ENCODE data around the gene SH2D5.
"Not testable (repeated sequence)": the region's sequence is repeated elsewhere in the genome, so short reads cannot be mapped to it uniquely, and the experiment has no call there.

The SH2D5 gene

GRCh38 chr1:20696397-20697333 lies 35.8 kb downstream of the SH2D5 start:
- peak; percentile 42 to 46 for DNase-seq (ENCODE audit: low read depth in 1 of 2, low spot score in 1 of 2)

GRCh38 chr1:20695515-20695914 lies 37.0 kb downstream of the SH2D5 start:
- no peak for DNase-seq (ENCODE audit: low read depth in 1 of 2, low spot score in 1 of 2)

GRCh38 chr1:20693623-20694022 lies 38.9 kb downstream of the SH2D5 start:
- no peak for DNase-seq (ENCODE audit: low read depth in 1 of 2, low spot score in 1 of 2)

- no peak for DNase-seq (ENCODE audit: low read depth in 1 of 2, low spot score in 1 of 2)
These were observed 40.6 kb downstream of the SH2D5 start for GRCh38 chr1:20691872-20692271.

DNA sequence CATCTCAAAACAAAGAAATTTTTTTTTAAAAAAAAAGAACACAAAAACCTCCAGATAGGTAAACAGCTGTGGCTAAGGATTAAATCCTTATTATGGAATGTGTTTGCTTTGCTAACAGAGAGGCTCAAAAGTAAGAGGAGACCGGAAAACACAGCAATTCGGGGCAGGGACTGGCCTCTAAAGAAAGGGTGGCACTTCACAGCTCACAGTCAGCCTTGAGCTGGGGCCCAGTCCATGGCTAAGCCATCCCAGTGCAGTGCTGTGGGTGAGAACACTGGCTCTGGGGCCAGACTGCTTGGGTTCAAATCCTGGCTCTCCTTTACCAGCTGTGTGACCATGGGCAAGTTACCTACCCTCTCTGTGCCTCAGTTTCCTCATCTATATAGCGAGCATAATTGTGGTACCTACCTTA lies 42.9 kb downstream of the SH2D5 start:
- DNase-seq (ENCODE audit: low read depth in 1 of 2, low spot score in 1 of 2), result no peak

GRCh38 chr1:20686883-20687725 lies 45.4 kb downstream of the SH2D5 start:
- no peak for DNase-seq (ENCODE audit: low read depth in 1 of 2, low spot score in 1 of 2)

- no peak for DNase-seq (ENCODE audit: low read depth in 1 of 2, low spot score in 1 of 2)
These were observed 46.8 kb downstream of the SH2D5 start for GRCh38 chr1:20685741-20686140.

DNA sequence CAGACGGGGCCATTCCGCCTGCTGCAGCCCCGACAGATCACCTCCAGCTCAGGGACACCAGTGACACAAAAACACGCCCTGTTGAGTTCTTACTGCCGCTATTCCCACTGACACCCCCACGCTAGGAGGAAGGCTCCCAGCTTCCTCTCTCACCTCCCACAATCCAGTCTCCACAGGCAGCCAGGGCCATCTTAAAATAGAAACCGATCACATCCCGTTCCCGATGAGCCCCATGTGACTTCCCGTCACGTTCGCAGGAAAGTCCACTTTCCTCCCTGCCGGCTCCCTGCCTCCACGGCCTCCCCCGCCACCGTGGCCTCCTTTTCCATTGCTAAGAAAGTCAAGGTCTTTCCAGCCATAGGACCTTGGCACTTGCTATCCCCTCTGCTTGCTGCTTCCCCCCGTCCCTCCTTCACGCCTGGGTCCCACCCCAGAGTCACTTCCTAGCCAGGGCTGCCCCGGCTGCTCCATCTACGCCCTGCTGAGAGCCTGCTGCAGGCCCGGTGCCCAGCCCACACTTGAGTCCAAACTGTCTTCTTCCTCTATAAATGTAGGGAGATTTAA lies 47.3 kb downstream of the SH2D5 start:
- no peak for DNase-seq (ENCODE audit: low read depth in 1 of 2, low spot score in 1 of 2)

- DNase-seq (ENCODE audit: low read depth in 1 of 2, low spot score in 1 of 2), result no peak
These were observed 47.9 kb downstream of the SH2D5 start for GRCh38 chr1:20684651-20685050.

- DNase-seq (ENCODE audit: low read depth in 1 of 2, low spot score in 1 of 2), result no peak
These were observed 48.4 kb downstream of the SH2D5 start for GRCh38 chr1:20684050-20684620.

DNA sequence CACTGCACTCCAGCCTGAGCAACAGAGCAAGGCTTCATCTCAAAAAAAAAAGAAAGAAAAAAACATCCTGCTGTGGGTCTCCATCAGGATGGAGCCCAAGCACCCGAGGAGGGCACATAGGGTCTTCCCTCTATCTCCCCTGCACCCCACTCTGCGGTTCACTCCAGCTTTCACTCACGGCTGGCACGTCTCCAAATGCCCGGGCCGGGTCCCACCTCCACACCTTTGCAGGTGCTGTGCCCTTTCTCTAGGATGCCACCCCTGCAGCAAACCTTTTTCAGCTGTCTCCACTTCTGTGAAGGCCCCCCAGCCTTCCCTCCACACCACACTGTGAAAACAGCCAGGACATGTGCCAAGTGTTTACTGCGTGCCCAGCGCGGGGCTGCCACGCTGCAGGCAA lies 48.9 kb downstream of the SH2D5 start:
- DNase-seq (ENCODE audit: low read depth in 1 of 2, low spot score in 1 of 2), result no peak

DNA sequence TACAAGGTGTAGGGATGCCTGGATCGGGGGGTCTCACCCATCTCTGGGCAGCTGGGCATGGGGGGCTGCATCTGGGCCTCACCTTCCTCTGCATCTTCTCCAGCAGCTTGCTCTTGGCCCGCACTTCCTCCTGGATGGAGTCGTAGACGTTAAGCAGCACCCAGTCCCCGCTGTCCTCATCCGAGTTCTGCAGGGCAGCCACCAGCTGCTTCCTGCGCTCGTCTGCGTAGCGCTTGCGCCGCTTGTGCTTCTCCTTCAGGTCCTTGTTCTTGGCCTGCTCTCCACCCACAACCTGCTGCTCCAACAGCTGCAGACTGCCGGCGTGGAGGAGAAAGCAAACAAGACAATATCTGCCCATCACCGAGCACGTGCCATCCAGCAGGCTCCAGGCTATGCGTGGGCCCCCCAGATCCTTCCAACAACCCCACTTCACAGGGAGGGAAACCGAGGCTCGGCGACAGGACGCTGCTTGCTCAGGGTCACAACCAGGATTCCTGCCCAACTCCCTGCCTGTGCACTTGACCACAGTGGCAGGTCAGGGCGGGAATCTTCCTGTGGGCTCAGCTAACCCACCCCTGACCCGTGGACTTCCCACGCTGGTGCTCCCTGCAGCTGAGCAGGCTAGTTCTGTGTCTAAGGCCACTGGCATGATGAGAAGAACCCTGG lies 49.8 kb downstream of the SH2D5 start:
- DNase-seq (ENCODE audit: low read depth in 1 of 2, low spot score in 1 of 2), result no peak

DNA sequence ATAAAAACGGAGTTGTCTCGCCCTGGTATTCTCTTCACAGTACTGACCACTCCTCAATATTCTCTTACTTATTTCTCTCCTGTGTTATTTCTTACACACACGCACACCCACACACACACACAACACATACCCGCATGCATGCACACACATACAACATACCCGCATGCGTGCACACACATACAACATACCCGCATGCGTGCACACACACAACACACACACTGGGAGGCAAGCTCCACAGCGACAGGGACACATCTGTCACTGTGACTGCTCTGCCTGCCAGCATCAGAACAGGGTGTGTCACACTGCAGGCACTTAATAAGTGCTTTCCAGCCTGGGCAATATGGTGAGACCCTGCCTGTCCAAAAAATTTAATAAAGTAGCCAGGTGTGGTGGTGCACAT lies 50.5 kb downstream of the SH2D5 start:
- no peak for DNase-seq (ENCODE audit: low read depth in 1 of 2, low spot score in 1 of 2)

DNA sequence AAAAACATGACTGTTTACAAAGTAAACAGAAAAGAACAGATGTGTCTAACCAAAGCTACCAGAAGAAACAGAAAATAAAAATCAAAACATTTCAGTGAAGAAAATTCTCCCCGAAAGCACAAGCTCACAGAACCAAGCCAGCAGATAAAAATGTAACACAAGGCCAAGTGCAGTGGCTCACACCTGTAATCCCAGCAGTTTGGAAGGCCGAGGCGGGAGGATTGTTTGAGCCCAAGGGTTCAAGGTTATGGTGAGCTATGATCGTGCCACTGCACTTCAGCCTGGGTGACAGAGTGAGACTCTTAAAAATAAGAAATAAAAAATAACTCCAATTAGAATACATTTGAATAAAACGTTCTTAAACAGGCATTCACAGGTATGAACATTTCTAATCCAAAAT lies 52.2 kb downstream of the SH2D5 start:
- no peak for DNase-seq (ENCODE audit: low read depth in 1 of 2, low spot score in 1 of 2)

- DNase-seq (ENCODE audit: low read depth in 1 of 2, low spot score in 1 of 2), result no peak
These were observed 53.9 kb downstream of the SH2D5 start for GRCh38 chr1:20678599-20678998.

DNA sequence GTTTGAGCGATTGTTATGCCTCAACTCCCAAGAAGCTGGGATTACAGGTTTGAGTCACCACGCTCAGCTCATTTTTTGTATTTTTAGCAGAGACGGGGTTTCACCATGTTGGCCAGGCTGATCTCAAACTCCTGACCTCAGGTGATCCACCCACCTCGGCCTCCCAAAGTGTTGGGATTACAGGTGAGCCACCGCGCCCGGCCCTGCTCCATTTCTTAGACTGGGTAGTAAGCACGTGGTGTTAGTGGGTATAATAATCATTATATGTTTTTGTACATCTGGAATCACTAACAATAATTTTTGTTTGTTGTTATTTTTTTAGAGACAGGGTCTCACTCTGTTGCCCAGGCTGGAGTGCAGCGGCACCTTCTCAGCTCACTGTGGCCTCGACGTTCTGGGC lies 58.9 kb downstream of the SH2D5 start:
- not testable (repeated sequence) for DNase-seq (ENCODE audit: low read depth in 1 of 2, low spot score in 1 of 2)

DNA sequence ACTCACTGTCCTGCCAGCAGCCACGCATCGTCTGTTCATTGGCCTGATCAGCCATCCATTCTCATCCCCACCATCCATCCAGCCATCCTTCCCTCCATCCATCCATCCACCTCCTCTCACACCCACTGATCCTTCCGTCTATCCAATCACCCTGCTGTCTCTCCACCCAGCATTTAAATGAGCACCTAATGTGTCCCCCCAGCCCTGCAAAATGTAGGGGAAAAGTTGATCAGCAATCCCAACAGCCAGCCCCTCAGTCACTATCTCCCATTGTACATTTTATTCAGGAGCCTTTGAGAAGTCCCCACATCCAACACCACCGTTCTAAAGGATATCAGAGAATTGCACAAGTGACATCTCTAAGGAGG lies 60.3 kb downstream of the SH2D5 start:
- no peak for DNase-seq (ENCODE audit: low read depth in 1 of 2, low spot score in 1 of 2)

GRCh38 chr1:20670936-20671335 lies 61.6 kb downstream of the SH2D5 start:
- no peak for DNase-seq (ENCODE audit: low read depth in 1 of 2, low spot score in 1 of 2)

Measured in activated T-helper 1 cell treated with anti-CD3 and anti-CD28 coated beads, Interleukin-2, amount 50 U/mL, for 16 hours (primary cell).